Uterus (tissue), 2 donors: ENCODE data around the gene FBXW12.

Experiments used
- POLR2A ChIP-seq, 2 donors: fragments of 450-650 bp; IDR thresholded peaks; one replicate each; pipeline ENCODE4 v1.6.1; 2016; ENCODE audit warnings: antibody characterized with exemption in 2 of 2, mild to moderate bottlenecking in 1 of 2, moderate library complexity in 1 of 2
- TF ChIP-seq, protein P1 (sequence below), 4 experiments: fragments of 200-600 bp in 2 of 4; fragments of 450-650 bp in 2 of 4; sonication (generic) in 2 of 4; IDR thresholded peaks; one replicate each; pipeline ENCODE4 v1.5.1; 2016 to 2019; ENCODE audit warnings: antibody characterized with exemption in 4 of 4, mild to moderate bottlenecking in 2 of 4, moderate library complexity in 1 of 4

DNA sequence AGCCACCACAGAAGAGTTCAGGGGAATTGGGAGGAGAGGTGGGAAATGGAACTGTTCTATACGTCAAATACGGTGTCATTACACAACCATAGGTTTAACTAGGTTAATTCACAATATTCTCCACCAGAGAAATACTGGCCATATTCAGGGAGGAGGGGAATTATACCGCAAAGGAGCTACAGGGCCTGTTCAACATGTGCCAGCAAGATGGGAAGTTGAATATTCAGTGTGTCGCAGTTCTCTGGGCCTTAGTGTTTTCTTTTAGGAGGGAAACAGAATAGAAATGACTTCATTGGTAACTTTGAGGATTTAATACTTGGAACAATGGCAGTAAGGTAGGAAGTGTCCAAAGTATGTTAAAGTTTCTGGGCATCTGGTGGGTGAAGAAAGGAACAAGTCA, 18.0 kb upstream of the FBXW12 start:
- TF ChIP-seq, protein P1, sequence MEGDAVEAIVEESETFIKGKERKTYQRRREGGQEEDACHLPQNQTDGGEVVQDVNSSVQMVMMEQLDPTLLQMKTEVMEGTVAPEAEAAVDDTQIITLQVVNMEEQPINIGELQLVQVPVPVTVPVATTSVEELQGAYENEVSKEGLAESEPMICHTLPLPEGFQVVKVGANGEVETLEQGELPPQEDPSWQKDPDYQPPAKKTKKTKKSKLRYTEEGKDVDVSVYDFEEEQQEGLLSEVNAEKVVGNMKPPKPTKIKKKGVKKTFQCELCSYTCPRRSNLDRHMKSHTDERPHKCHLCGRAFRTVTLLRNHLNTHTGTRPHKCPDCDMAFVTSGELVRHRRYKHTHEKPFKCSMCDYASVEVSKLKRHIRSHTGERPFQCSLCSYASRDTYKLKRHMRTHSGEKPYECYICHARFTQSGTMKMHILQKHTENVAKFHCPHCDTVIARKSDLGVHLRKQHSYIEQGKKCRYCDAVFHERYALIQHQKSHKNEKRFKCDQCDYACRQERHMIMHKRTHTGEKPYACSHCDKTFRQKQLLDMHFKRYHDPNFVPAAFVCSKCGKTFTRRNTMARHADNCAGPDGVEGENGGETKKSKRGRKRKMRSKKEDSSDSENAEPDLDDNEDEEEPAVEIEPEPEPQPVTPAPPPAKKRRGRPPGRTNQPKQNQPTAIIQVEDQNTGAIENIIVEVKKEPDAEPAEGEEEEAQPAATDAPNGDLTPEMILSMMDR (IDR thresholded peaks at IDR 0.05) = no peak
- TF ChIP-seq POLR2A (IDR thresholded peaks at IDR 0.05) = no peak
